GM12801 (cell line): ENCODE results near the gene PICALM.

Experiments used
- TF ChIP-seq, protein P1 (sequence below): IDR thresholded peaks from one replicate; pipeline ENCODE4 v1.5.1; 2011; ENCODE audit warnings: control low read depth; ENCODE audit not compliant: insufficient read length; ENCODE audit errors: extremely low read depth

PICALM gene

DNA sequence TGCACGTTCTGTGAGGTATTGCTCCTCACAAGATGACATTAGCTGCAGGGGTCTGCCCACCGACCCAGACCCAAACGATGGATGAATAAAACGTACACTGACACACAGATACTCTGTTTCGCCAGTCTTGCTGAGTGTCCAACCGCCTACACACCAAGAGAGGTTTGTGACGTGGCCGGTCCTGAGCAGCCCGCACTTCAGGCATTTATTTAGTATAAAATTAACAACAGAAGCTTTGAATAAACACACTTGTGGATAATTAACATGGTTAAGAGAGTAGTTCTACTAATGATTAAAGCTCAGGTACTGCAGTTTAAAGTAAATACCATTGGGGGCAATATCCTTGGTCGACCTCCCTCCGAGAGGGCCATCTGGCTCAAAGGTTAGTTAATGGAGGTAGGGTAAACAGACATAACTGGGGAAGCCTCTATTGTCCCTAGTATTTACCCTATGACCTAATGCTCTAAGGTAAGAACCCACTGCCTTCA is 138.0 kb downstream of the PICALM start:
- TF ChIP-seq, protein P1, sequence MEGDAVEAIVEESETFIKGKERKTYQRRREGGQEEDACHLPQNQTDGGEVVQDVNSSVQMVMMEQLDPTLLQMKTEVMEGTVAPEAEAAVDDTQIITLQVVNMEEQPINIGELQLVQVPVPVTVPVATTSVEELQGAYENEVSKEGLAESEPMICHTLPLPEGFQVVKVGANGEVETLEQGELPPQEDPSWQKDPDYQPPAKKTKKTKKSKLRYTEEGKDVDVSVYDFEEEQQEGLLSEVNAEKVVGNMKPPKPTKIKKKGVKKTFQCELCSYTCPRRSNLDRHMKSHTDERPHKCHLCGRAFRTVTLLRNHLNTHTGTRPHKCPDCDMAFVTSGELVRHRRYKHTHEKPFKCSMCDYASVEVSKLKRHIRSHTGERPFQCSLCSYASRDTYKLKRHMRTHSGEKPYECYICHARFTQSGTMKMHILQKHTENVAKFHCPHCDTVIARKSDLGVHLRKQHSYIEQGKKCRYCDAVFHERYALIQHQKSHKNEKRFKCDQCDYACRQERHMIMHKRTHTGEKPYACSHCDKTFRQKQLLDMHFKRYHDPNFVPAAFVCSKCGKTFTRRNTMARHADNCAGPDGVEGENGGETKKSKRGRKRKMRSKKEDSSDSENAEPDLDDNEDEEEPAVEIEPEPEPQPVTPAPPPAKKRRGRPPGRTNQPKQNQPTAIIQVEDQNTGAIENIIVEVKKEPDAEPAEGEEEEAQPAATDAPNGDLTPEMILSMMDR = no peak

DNA sequence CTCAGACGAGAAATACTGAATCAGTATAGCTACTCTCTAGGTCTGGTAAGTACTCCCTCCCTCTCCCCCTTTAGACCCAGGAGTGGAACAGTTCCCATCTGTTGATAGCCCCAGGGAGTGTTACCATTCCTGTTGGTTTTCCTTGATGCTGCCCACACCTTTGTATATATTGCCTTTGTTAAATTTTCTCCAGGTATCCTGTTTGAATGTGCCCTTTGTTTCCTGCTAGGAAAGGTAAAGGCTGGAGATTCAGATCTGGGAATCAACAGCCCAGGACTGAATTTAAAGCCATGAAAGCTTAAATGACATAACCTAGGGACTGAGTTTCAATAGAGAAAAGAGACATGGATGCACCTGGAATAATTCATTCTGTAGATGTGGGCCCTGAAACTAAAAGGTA is 145.4 kb downstream of the PICALM start:
- TF ChIP-seq, protein P1 = no peak

DNA sequence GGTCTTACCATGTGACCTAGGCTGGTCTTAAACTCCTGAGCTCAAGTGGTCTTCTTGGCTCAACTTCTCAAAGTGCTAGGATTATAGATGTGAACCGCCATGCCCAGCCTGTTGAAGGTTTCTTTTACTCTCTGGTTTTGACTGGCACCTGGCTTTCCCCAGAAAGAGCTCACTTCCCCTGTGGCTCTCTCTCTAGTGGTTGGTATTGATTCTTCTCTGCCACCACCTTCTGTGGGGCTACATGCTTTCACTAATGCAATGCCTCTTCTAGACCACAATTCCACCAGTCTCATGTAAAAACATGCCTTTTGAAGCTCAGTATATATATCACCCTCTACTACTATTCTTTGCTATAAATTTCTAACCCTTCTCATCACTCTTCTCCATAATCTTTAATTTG is 146.5 kb downstream of the PICALM start:
- TF ChIP-seq, protein P1 = no peak

DNA sequence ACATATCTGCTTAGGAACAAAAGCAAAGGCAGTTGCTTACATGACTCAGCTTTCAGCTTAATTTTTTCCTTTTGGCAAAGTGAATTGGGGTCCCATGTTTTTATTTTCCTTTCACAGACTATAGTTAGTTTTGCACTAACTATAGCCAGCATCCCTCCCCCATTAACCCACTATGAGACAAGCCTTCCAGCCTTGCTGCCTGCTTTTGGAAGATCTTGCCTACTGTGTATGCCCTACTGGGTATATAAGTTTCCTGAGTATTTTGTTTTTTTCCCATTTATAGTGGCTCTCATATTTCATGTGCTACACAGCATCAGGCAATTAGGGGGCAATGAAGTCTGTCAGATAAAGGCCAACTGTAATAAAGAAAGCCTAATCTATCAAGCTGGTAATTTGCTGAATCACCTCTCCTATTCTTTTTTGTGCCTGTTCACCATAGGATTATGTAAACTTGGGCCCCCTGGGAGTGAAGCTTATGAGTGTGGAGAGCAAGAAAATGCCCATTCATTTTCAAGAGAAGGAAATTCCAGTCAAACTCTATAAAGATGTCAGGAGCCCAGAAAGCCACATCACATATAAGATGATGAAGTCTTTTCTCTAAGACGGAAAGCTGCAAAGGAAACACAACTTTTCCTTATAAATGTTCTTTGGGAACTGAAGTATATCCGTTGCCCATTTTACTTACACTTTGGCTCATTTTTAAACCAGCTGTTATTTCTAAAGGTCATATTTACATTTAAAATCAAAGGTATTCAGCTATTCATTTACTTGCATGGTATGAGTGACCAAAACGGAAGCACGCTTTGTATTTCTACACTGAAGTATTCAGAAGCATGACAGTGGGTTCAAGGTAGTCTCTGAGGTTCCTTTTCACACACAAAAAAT is 149.7 kb downstream of the PICALM start:
- TF ChIP-seq, protein P1 = no peak

DNA sequence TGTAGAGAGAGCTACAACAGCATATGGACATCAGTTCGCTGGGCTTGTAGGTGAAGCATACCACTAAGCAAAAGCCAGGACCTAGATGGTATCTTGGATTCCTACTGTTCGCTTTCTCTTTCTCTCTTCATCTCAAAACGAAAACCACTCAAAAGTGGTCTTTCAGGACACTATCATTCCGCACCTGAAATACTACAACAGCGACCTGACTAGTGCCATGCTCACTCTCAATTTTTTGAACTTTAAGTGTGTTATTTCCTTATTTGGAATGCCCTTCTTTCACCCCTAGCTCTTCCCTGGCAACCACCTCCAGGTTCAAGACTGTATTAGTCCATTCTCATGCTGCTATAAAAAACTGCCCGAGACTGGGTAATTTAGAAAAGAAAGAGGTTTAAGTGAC is 154.5 kb downstream of the PICALM start:
- TF ChIP-seq, protein P1 = no peak

DNA sequence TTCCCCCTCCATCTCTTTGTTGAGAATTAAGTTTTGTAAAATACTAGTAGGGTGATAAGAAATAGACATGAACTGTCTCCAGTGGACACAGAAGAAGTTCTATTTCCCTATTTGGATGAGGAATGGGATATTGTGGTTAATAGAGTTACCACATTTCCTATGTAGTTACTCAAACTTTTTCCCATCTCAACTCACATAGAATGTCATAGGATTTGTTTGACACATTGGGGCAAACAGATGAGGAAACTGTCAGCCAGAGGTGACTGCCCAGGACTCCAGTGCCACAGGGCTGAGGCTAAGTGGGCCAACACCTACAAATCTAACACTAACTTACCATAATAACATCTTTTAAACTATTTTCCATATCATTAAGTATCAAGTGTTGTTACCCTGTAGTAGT is 155.4 kb downstream of the PICALM start:
- TF ChIP-seq, protein P1 = no peak

DNA sequence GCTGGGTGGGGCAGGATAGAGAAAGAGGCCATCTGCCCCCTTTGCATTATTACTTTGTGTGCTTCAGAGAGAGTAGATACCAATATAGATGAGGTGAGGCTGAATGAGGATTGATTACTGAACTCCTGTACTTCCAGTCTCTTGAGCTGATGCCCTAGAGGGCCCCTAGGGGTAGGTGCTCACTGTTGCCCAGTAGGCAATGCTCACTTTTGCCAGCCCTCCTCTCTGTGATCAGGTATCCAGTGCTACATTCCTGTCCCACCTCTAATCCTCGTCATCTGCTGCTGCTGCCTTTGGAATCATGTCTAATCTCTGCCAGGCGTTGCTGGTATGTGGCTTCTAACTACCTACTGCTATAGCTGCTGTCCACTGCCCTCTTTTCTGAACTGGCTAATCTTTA is 156.5 kb downstream of the PICALM start:
- TF ChIP-seq, protein P1 = no peak
